GM18520 (cell line): ENCODE measurements around the gene RRM2.
A peak's percentile ranks its signal among the peaks of the same experiment; 100 is the strongest.

Experiments
- ATAC-seq: cut with Tn5 transposase; IDR thresholded peaks from one replicate; pipeline ENCODE4 v1.9.1; 2021; ENCODE audit not compliant: unreplicated experiment

RRM2 gene

GRCh38 chr2:10122500-10123280 lies at the start of gene RRM2:
Gene RRM2 (plus strand): TSS chr2:10122739. CDS start chr2:10122799, 60 bp downstream.
- ATAC-seq = peak; percentile 62

- no peak for ATAC-seq
These were observed 48.8 kb upstream of the RRM2 start for GRCh38 chr2:10073706-10074105.

DNA sequence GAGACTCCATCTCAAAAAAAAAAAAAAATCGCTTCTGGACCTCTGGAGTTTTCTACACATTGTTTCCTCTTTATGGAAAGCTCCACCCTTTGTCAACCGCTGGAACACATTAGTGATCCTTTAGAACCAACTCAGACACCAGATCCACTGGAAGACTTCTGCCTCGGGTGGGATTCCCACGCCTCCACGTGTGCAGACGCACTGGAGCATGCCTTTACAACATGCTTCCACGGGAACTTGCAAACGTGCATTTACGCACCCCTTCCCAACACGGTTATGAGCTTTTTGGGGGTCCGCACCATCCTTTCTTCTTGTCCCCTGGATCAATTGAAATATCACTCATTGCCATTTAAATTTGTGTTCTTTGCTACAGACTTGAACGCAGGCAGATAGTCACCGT lies 47.4 kb upstream of the RRM2 start:
- ATAC-seq = no peak

DNA sequence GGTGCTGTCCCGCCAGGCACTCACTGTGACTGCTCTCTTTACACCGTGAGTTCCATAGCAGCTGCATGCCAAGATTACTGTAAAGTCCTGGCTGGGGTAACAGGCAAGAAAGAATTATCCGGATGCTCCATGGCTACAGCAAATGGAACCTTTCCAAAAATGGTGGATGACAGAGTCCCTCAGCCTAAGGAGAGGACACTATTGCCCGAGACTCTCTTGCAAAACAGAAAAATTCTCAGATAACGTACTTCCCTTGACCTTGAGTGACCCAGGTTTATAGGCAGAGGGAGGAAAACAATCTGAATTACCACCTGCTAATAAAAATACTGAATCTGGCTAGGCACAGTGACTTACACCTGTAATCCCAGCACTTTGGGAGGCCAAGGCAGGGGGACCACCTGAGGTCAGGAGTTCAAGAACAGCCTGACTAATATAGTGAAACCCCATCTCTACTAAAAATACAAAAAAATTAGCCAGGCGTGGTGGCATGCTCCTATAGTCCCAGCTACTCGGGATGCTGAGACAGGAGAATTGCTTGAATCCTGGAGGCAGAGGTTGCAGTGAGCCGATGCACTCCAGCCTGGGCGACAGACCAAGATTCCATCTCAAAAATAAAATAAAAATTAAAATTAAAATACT lies 46.8 kb upstream of the RRM2 start:
- no peak for ATAC-seq

- no peak for ATAC-seq
These were observed 46.0 kb upstream of the RRM2 start for GRCh38 chr2:10076511-10076910.

DNA sequence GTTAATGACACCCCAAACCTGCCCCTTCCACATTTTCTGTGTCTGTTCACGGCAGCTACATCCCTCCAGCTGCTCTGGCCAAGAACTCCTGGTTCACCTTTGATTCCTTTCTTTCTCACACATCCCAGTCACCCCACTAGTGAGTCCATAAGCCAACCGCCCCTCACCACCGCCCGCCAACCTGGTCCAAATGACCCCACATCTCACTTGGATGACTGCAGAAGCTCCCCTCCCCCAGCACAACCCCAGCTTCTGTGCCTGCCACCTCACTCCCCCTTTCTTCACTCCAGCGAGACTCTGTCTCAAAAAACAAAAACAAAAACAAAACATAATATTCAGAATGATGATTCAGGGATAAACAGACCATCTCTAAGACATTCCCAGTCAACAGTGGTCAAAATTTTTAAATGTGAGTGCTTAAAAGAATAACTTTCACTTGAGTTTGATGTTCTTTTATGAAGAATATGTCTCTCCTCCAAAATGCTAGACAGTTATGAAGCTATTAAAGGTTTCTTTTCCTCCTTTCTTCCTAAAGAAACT lies 45.5 kb upstream of the RRM2 start:
- ATAC-seq = no peak

GRCh38 chr2:10078001-10078400 lies 44.5 kb upstream of the RRM2 start:
- ATAC-seq = no peak

DNA sequence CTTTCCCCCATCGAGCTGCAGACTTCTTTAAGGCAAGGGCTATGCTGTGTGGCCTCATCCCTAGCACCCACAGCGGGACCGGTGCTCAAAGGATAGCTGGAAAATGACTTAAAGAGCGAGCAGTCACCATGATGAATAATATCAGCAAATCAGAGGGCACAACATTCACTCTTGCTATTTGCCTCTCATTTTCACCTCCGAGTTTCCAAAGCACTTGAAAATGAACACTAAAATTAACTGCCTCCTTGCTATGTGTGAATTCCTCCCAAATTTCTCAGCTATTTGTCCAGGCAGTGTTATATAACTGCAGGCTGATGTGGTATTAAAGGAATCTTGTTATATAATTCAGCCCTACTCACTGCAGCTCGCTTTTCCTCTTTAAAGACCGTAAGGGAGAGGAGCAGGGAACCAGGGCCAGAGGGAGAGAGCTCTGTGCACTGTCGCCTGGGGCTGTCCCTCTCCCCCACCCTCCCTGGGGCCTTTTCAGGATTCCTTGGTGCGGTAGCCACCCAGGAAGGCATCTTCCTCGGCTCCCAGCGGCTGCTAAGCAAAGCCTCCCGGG lies 43.8 kb upstream of the RRM2 start:
- ATAC-seq = no peak

GRCh38 chr2:10079266-10079869 lies 43.2 kb upstream of the RRM2 start:
- no peak for ATAC-seq

DNA sequence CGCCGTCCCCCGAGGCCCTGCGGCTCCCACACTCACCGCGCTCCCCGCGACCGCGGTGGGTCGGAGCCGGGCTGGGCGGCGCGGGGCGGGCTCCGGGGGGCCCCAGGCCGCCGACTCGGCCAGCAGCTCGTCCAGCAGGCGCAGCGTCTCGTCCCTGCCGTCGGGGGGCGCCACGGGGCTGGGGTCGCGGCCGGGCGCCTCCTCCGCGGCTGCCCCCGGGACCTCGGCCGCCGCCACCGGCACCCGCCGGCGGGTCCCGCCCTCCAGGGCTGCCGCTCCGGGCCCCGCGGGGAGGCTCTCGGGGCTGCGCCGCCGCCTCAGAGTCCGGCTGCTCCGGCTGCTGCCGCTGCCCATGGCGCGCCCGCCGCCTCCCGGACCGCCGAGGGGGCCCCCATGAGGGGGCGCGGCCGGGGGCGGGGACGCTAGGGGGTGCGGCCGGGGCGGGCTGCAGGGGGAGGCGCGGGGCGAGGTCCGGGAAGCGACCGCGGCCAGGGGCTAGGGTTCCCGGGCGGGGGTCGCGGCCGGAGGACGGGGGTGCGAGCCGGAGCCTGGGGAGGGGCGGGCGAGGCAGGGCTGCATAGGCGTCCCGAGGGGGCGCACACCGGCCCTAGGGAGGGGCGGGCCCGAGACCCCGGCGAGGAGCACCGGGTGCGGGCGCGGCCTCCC lies 42.5 kb upstream of the RRM2 start, which contains the start of gene CYS1:
TSS of gene CYS1 (minus strand) at position 542 of the 666 bp plus-strand sequence. CDS start at position 354, 188 bp downstream.
- no peak for ATAC-seq

DNA sequence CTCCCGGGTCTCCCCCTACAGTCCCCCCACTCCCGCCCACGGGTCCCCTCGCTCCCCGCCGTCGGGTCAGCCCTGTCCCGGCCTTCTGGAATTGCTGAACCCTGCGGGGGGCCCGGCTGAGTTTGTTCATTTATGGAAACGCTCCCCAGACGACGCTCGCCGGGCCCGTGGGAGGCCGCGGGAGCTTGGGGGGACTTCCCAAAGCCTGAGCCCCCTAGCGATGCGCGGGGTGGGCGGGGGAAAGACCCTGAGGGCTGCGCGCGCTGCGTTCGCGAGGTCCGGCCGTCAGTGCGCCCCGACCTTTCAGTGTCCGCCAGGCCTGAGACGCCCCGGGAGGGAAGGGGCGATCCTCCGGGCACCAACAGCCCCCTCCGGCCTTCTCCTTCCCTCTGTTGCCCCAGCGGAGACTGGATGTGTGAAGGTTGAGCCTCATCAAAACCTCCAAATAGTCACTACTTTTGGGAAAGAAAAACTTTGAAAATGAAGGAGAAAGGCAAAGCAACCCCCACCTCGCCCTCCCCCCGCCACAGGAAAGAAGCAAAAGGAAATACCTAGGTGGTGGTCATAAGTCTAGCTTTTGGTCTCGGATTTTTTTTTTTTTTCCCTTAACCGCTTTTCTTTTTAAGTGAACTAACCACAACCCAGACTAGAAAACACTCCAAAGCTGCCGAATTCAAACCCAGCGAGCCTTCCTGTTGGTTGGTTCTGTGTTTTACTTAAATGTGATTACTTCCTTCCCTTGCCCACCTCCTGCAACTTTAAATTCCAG lies 41.8 kb upstream of the RRM2 start:
- ATAC-seq = no peak

- ATAC-seq = no peak
These were observed 39.5 kb upstream of the RRM2 start for GRCh38 chr2:10083046-10083445.

DNA sequence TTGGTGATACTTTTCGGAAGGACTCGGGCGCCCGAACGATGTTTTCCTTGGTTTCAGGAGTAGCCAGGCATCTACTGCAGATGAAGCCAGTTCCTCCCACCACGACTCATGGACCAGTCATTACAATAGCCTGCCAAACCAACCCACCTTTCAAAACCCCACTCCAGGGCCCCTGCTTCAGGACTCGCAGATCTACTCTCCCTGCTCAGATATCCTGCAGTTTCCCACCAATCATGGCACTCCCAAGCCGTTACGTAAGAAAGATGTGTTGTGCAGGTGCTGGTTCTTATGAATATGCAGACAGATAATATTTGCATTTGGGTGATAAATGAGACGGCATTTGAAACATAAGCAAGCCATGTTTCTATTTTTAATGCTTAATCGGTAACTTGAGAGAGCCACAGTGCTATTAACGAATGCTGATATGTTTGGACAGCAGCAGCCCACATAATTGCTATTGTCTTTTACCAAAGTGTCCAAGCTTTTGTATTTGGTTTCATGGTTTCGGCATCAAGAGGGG lies 38.8 kb upstream of the RRM2 start:
- ATAC-seq = no peak

GRCh38 chr2:10084223-10084865 lies 38.2 kb upstream of the RRM2 start:
- ATAC-seq = no peak

GRCh38 chr2:10085043-10085667 lies 37.4 kb upstream of the RRM2 start:
- ATAC-seq = no peak

- no peak for ATAC-seq
These were observed 36.9 kb upstream of the RRM2 start for GRCh38 chr2:10085668-10086059.

- ATAC-seq = no peak
These were observed 35.6 kb upstream of the RRM2 start for GRCh38 chr2:10086950-10087349.

- no peak for ATAC-seq
These were observed 35.2 kb upstream of the RRM2 start for GRCh38 chr2:10087360-10087759.

GRCh38 chr2:10089565-10090190 lies 32.9 kb upstream of the RRM2 start:
- ATAC-seq = no peak
